H9 (cell line): Measurements from ENCODE around the gene LMBR1. TPM values are rescaled to one million over a fixed set of nuclear protein-coding genes. Genes with fewer than 3 reads are reported as not detected.

Source experiments
- DNase-seq: peaks from one replicate; pipeline ENCODE4 v3.0.0-alpha.2; 2017
- H2AFZ ChIP-seq: one replicate; pipeline ENCODE4 v1.6.1; 2013; ENCODE audit warnings: mild to moderate bottlenecking, low read length, control low read depth, moderate library complexity
- H2AK5ac ChIP-seq: 2 replicates; pipeline ENCODE4 v1.6.1; 2013; ENCODE audit warnings: low read length, control low read depth, mixed read lengths; ENCODE audit not compliant: insufficient read length
- H2BK120ac ChIP-seq: one replicate; pipeline ENCODE4 v1.6.1; 2013; ENCODE audit warnings: low read depth, mild to moderate bottlenecking, low read length, control low read depth, inconsistent platforms; ENCODE audit not compliant: poor library complexity, severe bottlenecking
- H2BK12ac ChIP-seq: 2 replicates; pipeline ENCODE4 v1.6.1; 2013; ENCODE audit warnings: low read length, control low read depth, mixed read lengths, low read depth; ENCODE audit not compliant: insufficient read length
- H2BK15ac ChIP-seq: 2 replicates; pipeline ENCODE4 v1.6.1; 2013; ENCODE audit warnings: low read depth, low read length, control low read depth
- H2BK20ac ChIP-seq: one replicate; pipeline ENCODE4 v1.6.1; 2013; ENCODE audit warnings: low read depth, mild to moderate bottlenecking, low read length, control low read depth, inconsistent platforms; ENCODE audit not compliant: poor library complexity, severe bottlenecking
- H2BK5ac ChIP-seq: 2 replicates; pipeline ENCODE4 v1.6.1; 2013; ENCODE audit warnings: low read length, control low read depth, mixed read lengths; ENCODE audit not compliant: insufficient read length
- H3K14ac ChIP-seq: 2 replicates; pipeline ENCODE4 v1.6.1; 2013; ENCODE audit warnings: low read length, control low read depth; ENCODE audit not compliant: insufficient read depth
- H3K18ac ChIP-seq: 2 replicates; pipeline ENCODE4 v1.6.1; 2013; ENCODE audit warnings: low read depth, mild to moderate bottlenecking, mixed read lengths, low read length, control low read depth; ENCODE audit not compliant: insufficient read length
- H3K23ac ChIP-seq: 2 replicates; pipeline ENCODE4 v1.6.1; 2013; ENCODE audit warnings: low read length, control low read depth, mixed read lengths, low read depth; ENCODE audit not compliant: insufficient read length
- H3K23me2 ChIP-seq: 2 replicates; pipeline ENCODE4 v1.6.1; 2013; ENCODE audit warnings: low read depth, mild to moderate bottlenecking, mixed read lengths, low read length, control low read depth; ENCODE audit not compliant: insufficient read length, poor library complexity, severe bottlenecking
- H3K27ac ChIP-seq: 2 replicates; pipeline ENCODE4 v1.5.1; 2013; ENCODE audit warnings: low read length, control low read depth, mixed read lengths, low read depth; ENCODE audit not compliant: insufficient read length
- H3K27me3 ChIP-seq: 2 replicates; pipeline ENCODE4 v1.6.1; 2013; ENCODE audit warnings: low read length, control low read depth, inconsistent platforms; ENCODE audit not compliant: insufficient read depth
- H3K4ac ChIP-seq: 2 replicates; pipeline ENCODE4 v1.6.1; 2013; ENCODE audit warnings: low read depth, mild to moderate bottlenecking, control low read depth, inconsistent platforms, low read length, moderate library complexity
- H3K4me1 ChIP-seq: 2 replicates; pipeline ENCODE4 v1.6.1; 2013; ENCODE audit warnings: low read length, control low read depth, inconsistent platforms; ENCODE audit not compliant: insufficient read depth
- H3K4me2 ChIP-seq: 2 replicates; pipeline ENCODE4 v1.6.1; 2013; ENCODE audit warnings: low read length, control low read depth, mixed read lengths; ENCODE audit not compliant: insufficient read length, insufficient read depth
- H3K56ac ChIP-seq: 2 replicates; pipeline ENCODE4 v1.6.1; 2013; ENCODE audit warnings: low read depth, mild to moderate bottlenecking, mixed read lengths, low read length, control low read depth; ENCODE audit not compliant: insufficient read length
- H3K79me1 ChIP-seq: 2 replicates; pipeline ENCODE4 v1.6.1; 2013; ENCODE audit warnings: low read depth, mild to moderate bottlenecking, moderate library complexity, low read length, control low read depth, inconsistent platforms; ENCODE audit not compliant: insufficient read depth, poor library complexity, severe bottlenecking
- H3K79me2 ChIP-seq: 2 replicates; pipeline ENCODE4 v1.6.1; 2013; ENCODE audit warnings: low read length, control low read depth, inconsistent platforms; ENCODE audit not compliant: insufficient read depth
- H3K9ac ChIP-seq: 2 replicates; pipeline ENCODE4 v1.6.1; 2013; ENCODE audit warnings: low read length, control low read depth, mixed read lengths; ENCODE audit not compliant: insufficient read length; ENCODE audit errors: extremely low read depth
- H3K9me3 ChIP-seq: one replicate; pipeline ENCODE4 v1.6.1; 2013; ENCODE audit warnings: low read depth, low read length, inconsistent platforms; ENCODE audit not compliant: control insufficient read depth
- H3T11ph ChIP-seq: one replicate; pipeline ENCODE4 v1.6.1; 2013; ENCODE audit warnings: mild to moderate bottlenecking, low read length, control low read depth, inconsistent platforms
- H4K20me1 ChIP-seq: one replicate; pipeline ENCODE4 v1.6.1; 2013; ENCODE audit not compliant: control insufficient read depth, insufficient read length, insufficient read depth
- H4K5ac ChIP-seq: 2 replicates; pipeline ENCODE4 v1.6.1; 2013; ENCODE audit warnings: low read depth, mild to moderate bottlenecking, mixed read lengths, low read length, control low read depth; ENCODE audit not compliant: insufficient read length
- H4K8ac ChIP-seq: replicated peaks from 2 replicates; pipeline ENCODE4 v1.6.1; 2013; ENCODE audit warnings: low read length, control low read depth, mixed read lengths, low read depth; ENCODE audit not compliant: insufficient read length
- H4K91ac ChIP-seq: 2 replicates; pipeline ENCODE4 v1.6.1; 2013; ENCODE audit warnings: low read depth, mild to moderate bottlenecking, moderate library complexity, mixed read lengths, low read length, control low read depth; ENCODE audit not compliant: insufficient read length
- H3K27ac Mint-ChIP-seq, 3 experiments: 2 replicates in 2 of 3; 3 replicates in 1 of 3; pipeline ENCODE4 v1.8.0; 2020 to 2021; ENCODE audit warnings: mixed read lengths in 3 of 3, mild to moderate bottlenecking in 1 of 3, moderate library complexity in 1 of 3
- H3K27me3 Mint-ChIP-seq: 2 replicates; pipeline ENCODE4 v1.8.0; 2021; ENCODE audit warnings: low read depth, mild to moderate bottlenecking, moderate library complexity, mixed read lengths
- H3K36me3 Mint-ChIP-seq, 3 experiments: 2 replicates in 2 of 3; 3 replicates in 1 of 3; pipeline ENCODE4 v1.8.0; 2020 to 2021; ENCODE audit warnings: low read depth in 3 of 3, mixed read lengths in 3 of 3; ENCODE audit not compliant: insufficient read depth in 1 of 3
- H3K4me1 Mint-ChIP-seq, 2 experiments: 2 replicates each; pipeline ENCODE4 v1.8.0; 2020; ENCODE audit warnings: mixed read lengths in 2 of 2
- H3K4me3 Mint-ChIP-seq, 2 experiments: 2 replicates in 1 of 2; 3 replicates in 1 of 2; pipeline ENCODE4 v1.8.0; 2020 to 2021; ENCODE audit warnings: mild to moderate bottlenecking in 2 of 2, mixed read lengths in 2 of 2, moderate library complexity in 1 of 2
- H3K9me3 Mint-ChIP-seq, 2 experiments: 2 replicates in 1 of 2; 3 replicates in 1 of 2; pipeline ENCODE4 v1.8.0; 2020; ENCODE audit warnings: mild to moderate bottlenecking in 2 of 2, mixed read lengths in 2 of 2, moderate library complexity in 1 of 2
- WGBS: extraction: QIAGEN DNeasy Blood & Tissue Kit; methylation state at CpG from one replicate; pipeline ENCODE4 v1.1.7; 2013; ENCODE audit warnings: missing lambda C conversion rate, low lambda C conversion rate, mixed read lengths; ENCODE audit not compliant: insufficient read length; ENCODE audit errors: extremely low coverage; 5-methylcytosine and 5-hydroxymethylcytosine counted together
- total RNA-seq: library from RNA; stranded (reverse); gene quantifications from 2 replicates; pipeline ENCODE4 v1.2.1, GENCODE V29; 2021
- TF ChIP-seq, protein P1 (sequence below): fragments of 200-600 bp; sonication (generic); conservative IDR thresholded peaks from 3 replicates; pipeline ENCODE4 v1.8.0; 2021; ENCODE audit warnings: antibody characterized with exemption, mild to moderate bottlenecking

LMBR1 gene
- total RNA-seq, 1 experiment from 2014 or later: 62.3 TPM

DNA sequence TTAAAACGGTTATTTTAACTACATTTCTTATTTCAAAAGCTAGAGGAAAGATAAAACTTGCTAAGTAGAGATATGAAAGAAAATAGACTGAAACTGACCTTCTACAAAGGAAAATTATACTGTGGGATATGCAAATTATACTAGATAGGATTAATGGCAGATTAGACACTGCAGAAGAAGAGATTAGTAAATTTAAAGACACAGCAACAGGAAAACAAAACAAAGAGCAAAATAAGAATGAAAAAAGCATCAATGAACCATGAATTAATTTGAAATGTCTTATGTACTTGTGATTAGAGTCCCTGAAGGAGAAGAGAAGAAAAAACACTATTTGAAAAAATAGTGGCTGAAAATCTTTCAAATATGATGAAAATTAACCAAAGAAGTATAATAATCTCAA lies 200.1 kb downstream of the LMBR1 start:
- Histone ChIP-seq H3K4ac (no peak overlapping the region), H2AK5ac (no peak overlapping the region), H3K9me3 (peaks cover under 1% of the 10 kb centered on the region), H3K27me3 (no peaks in the 10 kb centered on the region), H3K18ac (no peak overlapping the region), H3K56ac (no peak overlapping the region), H3K79me1 (no peaks in the 10 kb centered on the region), H3K9ac (no peak overlapping the region), H3K23me2 (no peaks in the 10 kb centered on the region), H2BK12ac (no peak overlapping the region), H2BK5ac (no peak overlapping the region), H4K20me1 (no peaks in the 10 kb centered on the region), H4K8ac (no peak overlapping the region), H3K23ac (no peak overlapping the region), H3K79me2 (no peaks in the 10 kb centered on the region), H3K27ac (no peak overlapping the region), H4K91ac (no peak overlapping the region), H3K4me1 (no peaks in the 10 kb centered on the region), H3K4me2 (no peak overlapping the region), H4K5ac (no peak overlapping the region), H2BK20ac (no peak overlapping the region), H3T11ph (no peak overlapping the region), H3K14ac (no peak overlapping the region), H2BK15ac (no peak overlapping the region), H2BK120ac (no peak overlapping the region), H2AFZ (no peak overlapping the region)
- peaks cover 22 to 25% (median 23%) of the 10 kb centered on the region in 3 experiments for H3K36me3 Mint-ChIP-seq
- H3K27ac Mint-ChIP-seq: no peak overlapping the region
- no peaks in the 10 kb centered on the region for H3K4me1 Mint-ChIP-seq
- H3K9me3 Mint-ChIP-seq: peaks cover 21 to 22% of the 10 kb centered on the region in 2 experiments
- no peak for DNase-seq
- TF ChIP-seq, protein P1, sequence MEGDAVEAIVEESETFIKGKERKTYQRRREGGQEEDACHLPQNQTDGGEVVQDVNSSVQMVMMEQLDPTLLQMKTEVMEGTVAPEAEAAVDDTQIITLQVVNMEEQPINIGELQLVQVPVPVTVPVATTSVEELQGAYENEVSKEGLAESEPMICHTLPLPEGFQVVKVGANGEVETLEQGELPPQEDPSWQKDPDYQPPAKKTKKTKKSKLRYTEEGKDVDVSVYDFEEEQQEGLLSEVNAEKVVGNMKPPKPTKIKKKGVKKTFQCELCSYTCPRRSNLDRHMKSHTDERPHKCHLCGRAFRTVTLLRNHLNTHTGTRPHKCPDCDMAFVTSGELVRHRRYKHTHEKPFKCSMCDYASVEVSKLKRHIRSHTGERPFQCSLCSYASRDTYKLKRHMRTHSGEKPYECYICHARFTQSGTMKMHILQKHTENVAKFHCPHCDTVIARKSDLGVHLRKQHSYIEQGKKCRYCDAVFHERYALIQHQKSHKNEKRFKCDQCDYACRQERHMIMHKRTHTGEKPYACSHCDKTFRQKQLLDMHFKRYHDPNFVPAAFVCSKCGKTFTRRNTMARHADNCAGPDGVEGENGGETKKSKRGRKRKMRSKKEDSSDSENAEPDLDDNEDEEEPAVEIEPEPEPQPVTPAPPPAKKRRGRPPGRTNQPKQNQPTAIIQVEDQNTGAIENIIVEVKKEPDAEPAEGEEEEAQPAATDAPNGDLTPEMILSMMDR: no peak
- H3K27me3 Mint-ChIP-seq: peaks cover 3% of the 10 kb centered on the region; the same call in 1 of the 2 replicates
- no CpG with 5 or more reads among the region's 1 CpG for WGBS
- H3K4me3 Mint-ChIP-seq: no peak overlapping the region
